ENCODE results near the gene FNDC11. TPM values are rescaled to one million over a fixed set of nuclear protein-coding genes. Genes with fewer than 3 reads are reported as not detected.

FNDC11 gene
- total RNA-seq, 1 experiment from 2014 or later, result 2.5 TPM

GRCh38 chr20:63508072-63508768, 45.7 kb upstream of the FNDC11 start:
- H3K27me3 Mint-ChIP-seq (ENCODE audit: low read depth), result peaks cover 78% of the 10 kb centered on the region

More at GRCh38 chr20:63508072-63508768, 45.7 kb upstream of the FNDC11 start:
- no peaks in the 10 kb centered on the region for H3K27me3 ChIP-seq (ENCODE audit: insufficient read depth, low read length)
- no peaks in the 10 kb centered on the region for H4K20me1 ChIP-seq (ENCODE audit: control insufficient read depth, insufficient read depth, insufficient read length)
- H2BK5ac ChIP-seq (ENCODE audit: insufficient read length, low read length), result no peak overlapping the region
- no peak overlapping the region for H3T11ph ChIP-seq (ENCODE audit: low read length)
- H3K56ac ChIP-seq (ENCODE audit: insufficient read length, low read depth, low read length), result no peak overlapping the region
- peaks cover 14 to 51% of the 10 kb centered on the region in 2 experiments for H3K9me3 Mint-ChIP-seq
- no peak overlapping the region for H3K4me2 ChIP-seq (ENCODE audit: insufficient read depth, insufficient read length, low read length)
- DNase-seq, result no peak
- H3K9ac ChIP-seq (ENCODE audit: extremely low read depth, insufficient read length, low read length), result no peak overlapping the region
- H4K8ac ChIP-seq (replicated peaks; ENCODE audit: insufficient read length, low read depth, low read length), result no peak overlapping the region
- no peak overlapping the region for H3K18ac ChIP-seq (ENCODE audit: insufficient read length, low read depth, low read length)
- H3K23ac ChIP-seq (ENCODE audit: insufficient read length, low read depth, low read length), result no peak overlapping the region
- no peaks in the 10 kb centered on the region for H3K4me1 ChIP-seq (ENCODE audit: insufficient read depth, low read length)
- H2BK12ac ChIP-seq (ENCODE audit: insufficient read length, low read depth, low read length), result no peak overlapping the region
- H2AFZ ChIP-seq (ENCODE audit: low read length), result no peak overlapping the region
- peak overlapping the region in 1 of 3 experiments; percentile 90; a peak in 1 of 7 replicates for H3K27ac Mint-ChIP-seq
- H2BK15ac ChIP-seq (ENCODE audit: low read depth, low read length), result no peak overlapping the region
- H4K5ac ChIP-seq (ENCODE audit: insufficient read length, low read depth, low read length), result no peak overlapping the region
- H3K23me2 ChIP-seq (ENCODE audit: insufficient read length, low read depth, low read length, poor library complexity, severe bottlenecking), result no peaks in the 10 kb centered on the region
- no CpG with 5 or more reads among the region's 33 CpGs for WGBS (ENCODE audit: extremely low coverage, insufficient read length, low lambda C conversion rate)
- TF ChIP-seq CTCF (conservative IDR thresholded peaks at IDR 0.05), result no peak
- H3K79me1 ChIP-seq (ENCODE audit: insufficient read depth, low read depth, low read length, poor library complexity, severe bottlenecking), result no peaks in the 10 kb centered on the region
- peaks cover 0 to 29% (median 0%) of the 10 kb centered on the region in 3 experiments; a peak in 3 of 7 replicates for H3K36me3 Mint-ChIP-seq (ENCODE audit: insufficient read depth in 1 of 3, low read depth in 3 of 3)
- no peak overlapping the region for H3K4me3 Mint-ChIP-seq
- no peak overlapping the region for H2BK20ac ChIP-seq (ENCODE audit: low read depth, low read length, poor library complexity, severe bottlenecking)
- no peaks in the 10 kb centered on the region for H3K79me2 ChIP-seq (ENCODE audit: insufficient read depth, low read length)
- H2AK5ac ChIP-seq (ENCODE audit: insufficient read length, low read length), result no peak overlapping the region
- no peak overlapping the region for H3K27ac ChIP-seq (ENCODE audit: insufficient read length, low read depth, low read length)
- H3K9me3 ChIP-seq (ENCODE audit: control insufficient read depth, low read depth, low read length), result no peaks in the 10 kb centered on the region
- H3K4me1 Mint-ChIP-seq, result no peaks in the 10 kb centered on the region
- H3K14ac ChIP-seq (ENCODE audit: insufficient read depth, low read length), result no peak overlapping the region
- H4K91ac ChIP-seq (ENCODE audit: insufficient read length, low read depth, low read length), result no peak overlapping the region
- H3K4ac ChIP-seq (ENCODE audit: low read depth, low read length), result no peak overlapping the region
- H2BK120ac ChIP-seq (ENCODE audit: low read depth, low read length, poor library complexity, severe bottlenecking), result no peak overlapping the region
